Endothelial cell of umbilical vein (primary cell): Measurements from ENCODE around the gene PCDHA5. TPM values are rescaled to one million over a fixed set of nuclear protein-coding genes. Genes with fewer than 3 reads are reported as not detected.

Experiments
- BruUV-seq: library from RNA; stranded (reverse); fragments of 400-500 nt; replicated peaks from 2 replicates; lab custom pipeline; 2021; lab: Mats Ljungman, UMichigan
- CTCF ChIA-PET: fragments of 300-600, 350-600 bp; sonication (Branson Sonifier 250); formaldehyde crosslinking; loops from one replicate; lab custom pipeline; 2021; ENCODE audit warnings: antibody characterized with exemption, inconsistent platforms; lab: Charles Lee
- POLR2A ChIA-PET: fragments of 300-600, 350-600 bp; sonication (Branson Sonifier 250); formaldehyde crosslinking; loops from one replicate; lab custom pipeline; 2021; ENCODE audit warnings: antibody characterized with exemption, inconsistent platforms; lab: Charles Lee
- DNase-seq: peaks from one replicate; pipeline ENCODE4 v3.0.0-alpha.2; 2011; ENCODE audit warnings: low read depth, low spot score
- FAIRE-seq: peaks from 2 replicates; lab custom pipeline; 2011; peaks lifted over from hg19 to GRCh38; lab: Jason Lieb, UNC
- H2AFZ ChIP-seq: 2 replicates; pipeline ENCODE4 v1.6.0; 2012; ENCODE audit warnings: low read depth, low read length, control low read depth, inconsistent platforms
- H3K27ac ChIP-seq: 2 replicates; pipeline ENCODE4 v1.5.1; 2011; ENCODE audit warnings: low read depth, mild to moderate bottlenecking, control low read depth, low read length, moderate library complexity; ENCODE audit not compliant: insufficient read depth
- H3K27me3 ChIP-seq, 2 experiments: 2 replicates each; pipeline versions ENCODE4 v1.6.0 to v1.6.1; 2011; ENCODE audit warnings: low read length in 2 of 2, mixed read lengths in 1 of 2; ENCODE audit not compliant: control insufficient read depth in 2 of 2, insufficient read depth in 2 of 2
- H3K36me3 ChIP-seq, 2 experiments: 2 replicates in 1 of 2; 3 replicates in 1 of 2; pipeline ENCODE4 v1.5.1; 2011; ENCODE audit warnings: low read length in 2 of 2, mild to moderate bottlenecking in 1 of 2, moderate library complexity in 1 of 2; ENCODE audit not compliant: control insufficient read depth in 2 of 2, insufficient read depth in 2 of 2; ENCODE audit errors: extremely low read depth in 1 of 2
- H3K4me1 ChIP-seq: 3 replicates; pipeline ENCODE4 v1.5.1; 2011; ENCODE audit warnings: mild to moderate bottlenecking, low read length; ENCODE audit not compliant: control insufficient read depth, insufficient read depth; ENCODE audit errors: extremely low read depth
- H3K4me2 ChIP-seq: 2 replicates; pipeline ENCODE4 v1.6.1; 2011; ENCODE audit warnings: low read length, control low read depth, mixed read lengths; ENCODE audit not compliant: insufficient read depth
- H3K4me3 ChIP-seq, 3 experiments: fragments of 200-600 bp in 1 of 3; sonication (generic), shearing (Covaris generic) in 1 of 3; replicated peaks in 1 of 3; 2 replicates each; pipeline ENCODE4 v1.5.1; 2011 to 2016; ENCODE audit warnings: control low read depth in 3 of 3, low read length in 3 of 3, mild to moderate bottlenecking in 2 of 3, inconsistent platforms in 1 of 3, low read depth in 1 of 3, moderate library complexity in 1 of 3; ENCODE audit not compliant: insufficient read depth in 1 of 3
- H3K79me2 ChIP-seq: 2 replicates; pipeline ENCODE4 v1.6.0; 2012; ENCODE audit warnings: low read length, inconsistent platforms; ENCODE audit not compliant: control insufficient read depth, insufficient read depth
- H3K9ac ChIP-seq: replicated peaks from 2 replicates; pipeline ENCODE3; 2011; ENCODE audit warnings: low read length, control low read depth; ENCODE audit not compliant: insufficient read depth; ENCODE audit errors: extremely low read depth
- H3K9me1 ChIP-seq: replicated peaks from 3 replicates; pipeline ENCODE4 v1.6.0; 2011; ENCODE audit warnings: mild to moderate bottlenecking, low read length; ENCODE audit not compliant: control insufficient read depth, insufficient read depth; ENCODE audit errors: extremely low read depth
- H3K9me3 ChIP-seq: replicated peaks from 2 replicates; pipeline ENCODE4 v1.5.1; 2012; ENCODE audit warnings: low read length, inconsistent platforms; ENCODE audit not compliant: control insufficient read depth, insufficient read depth
- H4K20me1 ChIP-seq: replicated peaks from 2 replicates; pipeline ENCODE3; 2011; ENCODE audit warnings: mild to moderate bottlenecking, low read length; ENCODE audit not compliant: control insufficient read depth, insufficient read depth; ENCODE audit errors: extremely low read depth
- CTCF ChIP-seq, 2 donors: IDR thresholded peaks; 1 replicate in 1 of 2; 2 replicates in 1 of 2; pipeline ENCODE4 v1.5.1; 2011; ENCODE audit warnings: low read length in 2 of 2, mild to moderate bottlenecking in 2 of 2, moderate library complexity in 2 of 2, control low read depth in 1 of 2, inconsistent platforms in 1 of 2, low read depth in 1 of 2; ENCODE audit not compliant: insufficient read depth in 1 of 2; ENCODE audit errors: extremely low read depth in 1 of 2
- EZH2 ChIP-seq: IDR thresholded peaks from 2 replicates; pipeline ENCODE4 v1.6.1; 2012; ENCODE audit warnings: borderline replicate concordance, low read depth, mild to moderate bottlenecking, moderate library complexity, low read length, inconsistent platforms; ENCODE audit not compliant: severe bottlenecking
- FOS ChIP-seq: IDR thresholded peaks from 2 replicates; pipeline ENCODE4 v1.6.1; 2011; ENCODE audit warnings: mild to moderate bottlenecking, low read length, moderate library complexity, borderline replicate concordance; ENCODE audit not compliant: insufficient read depth
- GATA2 ChIP-seq: IDR thresholded peaks from 2 replicates; pipeline ENCODE4 v1.7.0; 2011; ENCODE audit warnings: low read depth, mild to moderate bottlenecking, moderate library complexity, mixed read lengths, low read length; ENCODE audit not compliant: insufficient read length, insufficient read depth
- JUN ChIP-seq: IDR thresholded peaks from 2 replicates; pipeline ENCODE4 v1.6.1; 2011; ENCODE audit warnings: borderline replicate concordance, low read depth; ENCODE audit not compliant: insufficient read length, insufficient read depth
- MAX ChIP-seq: IDR thresholded peaks from 2 replicates; pipeline ENCODE4 v1.6.1; 2011; ENCODE audit not compliant: insufficient read depth, insufficient read length
- MYC ChIP-seq: IDR thresholded peaks from one replicate; pipeline ENCODE4 v1.6.1; 2011; ENCODE audit warnings: mild to moderate bottlenecking, low read depth, low read length
- POLR2A ChIP-seq: IDR thresholded peaks from 2 replicates; pipeline ENCODE4 v1.6.1; 2012; ENCODE audit warnings: low read depth, mild to moderate bottlenecking, control low read depth, low read length
- POLR2AphosphoS5 ChIP-seq: IDR thresholded peaks from 2 replicates; pipeline ENCODE4 v1.6.1; 2012; ENCODE audit warnings: low read depth, mild to moderate bottlenecking, control low read depth, low read length, moderate library complexity; ENCODE audit not compliant: insufficient read depth
- dilution Hi-C: fragments of 300-500 bp; cut with MboI; formaldehyde crosslinking; loops from one replicate; pipeline ENCODE4 v1.15.0; 2019; ENCODE audit warnings: low sequenced_read_pairs; ENCODE audit not compliant: extremely low pct_ligation_motif_present
- intact Hi-C: fragments of 100-400 bp; cut with micrococcal nuclease; formaldehyde crosslinking; loops from one replicate; pipeline ENCODE4 v1.10.0; 2022
- polyA plus RNA-seq, 4 experiments: library from polyadenylated mRNA; depleted of rRNA in 3 of 4; stranded (reverse) in 3 of 4; unstranded in 1 of 4; fragments of >200 nt; gene quantifications; 2 replicates each; pipeline versions ENCODE4 v1.2.1 to v1.2.3, GENCODE V29; 2011 to 2012; ENCODE audit warnings: missing spikeins in 1 of 4
- total RNA-seq: library from RNA; stranded (reverse); gene quantifications from 2 replicates; pipeline ENCODE4 v1.2.3, GENCODE V29; 2021

PCDHA5 gene
- total and polyA plus RNA-seq, 2 donors (not counting 3 experiments of a cell fraction or from before 2014, with no cell fraction given) = not detected

- no peaks in the 10 kb centered on the region for H3K9me3 ChIP-seq
- DNase-seq (no peak), FAIRE-seq (no peak)
- H2AFZ ChIP-seq = no peak overlapping the region
- H4K20me1 ChIP-seq = no peaks in the 10 kb centered on the region
- dilution Hi-C loops (no loop called here), intact Hi-C loops (no loop called here)
- no peak overlapping the region for H3K4me2 ChIP-seq
- no peaks in the 10 kb centered on the region for H3K4me1 ChIP-seq
- no peak overlapping the region for H3K4me3 ChIP-seq
- H3K27me3 ChIP-seq = no peaks in the 10 kb centered on the region
- POLR2A ChIA-PET = no interaction called here
- no peak for TF ChIP-seq MAX
- TF ChIP-seq EZH2 = no peak
- no peak for TF ChIP-seq JUN
- TF ChIP-seq MYC = no peak
- no peak for TF ChIP-seq CTCF (IDR thresholded peaks at IDR 0.05; ENCODE audit: extremely low read depth in 1 of 2, insufficient read depth in 1 of 2, low read depth in 1 of 2, low read length in 2 of 2)
- no peak for TF ChIP-seq FOS
- no peak for TF ChIP-seq POLR2AphosphoS5
- no peak for TF ChIP-seq GATA2
- no peak for TF ChIP-seq POLR2A
- H3K27ac ChIP-seq = no peak overlapping the region
- no peaks in the 10 kb centered on the region for H3K9me1 ChIP-seq
- H3K9ac ChIP-seq = no peak overlapping the region
- no peaks in the 10 kb centered on the region for H3K79me2 ChIP-seq
- BruUV-seq = no TSS peak
- no peaks in the 10 kb centered on the region for H3K36me3 ChIP-seq
- CTCF ChIA-PET = no interaction called here
Measured at GRCh38 chr5:140823475-140823874, 2.1 kb downstream of the PCDHA5 start.
